Activated T-helper 17 cell treated with anti-CD3 and anti-CD28 coated beads, Interleukin-2, amount 50 U/mL, for 72 hours (primary cell): Measurements from ENCODE around the gene PBRM1. TPM values are rescaled to one million over a fixed set of nuclear protein-coding genes. Genes with fewer than 3 reads are reported as not detected.

Source experiments
- ATAC-seq: fragments of 150-1000 bp; cut with Tn5 transposase; replicated peaks from 2 replicates; pipeline ENCODE4 v1.10.0; 2021; ENCODE audit warnings: mild to moderate bottlenecking, moderate library complexity
- H3K27ac Mint-ChIP-seq: one replicate; pipeline ENCODE4 v1.8.0; 2022; ENCODE audit warnings: mixed read lengths
- H3K27me3 Mint-ChIP-seq: one replicate; pipeline ENCODE4 v1.8.0; 2022; ENCODE audit warnings: mixed read lengths
- H3K36me3 Mint-ChIP-seq: one replicate; pipeline ENCODE4 v1.8.0; 2022; ENCODE audit warnings: low read depth, mild to moderate bottlenecking, mixed read lengths
- H3K4me1 Mint-ChIP-seq: one replicate; pipeline ENCODE4 v1.8.0; 2022; ENCODE audit warnings: mixed read lengths
- H3K4me3 Mint-ChIP-seq: one replicate; pipeline ENCODE4 v1.8.0; 2022; ENCODE audit warnings: mild to moderate bottlenecking, mixed read lengths
- H3K9me3 Mint-ChIP-seq: one replicate; pipeline ENCODE4 v1.8.0; 2022; ENCODE audit warnings: mixed read lengths
- total RNA-seq, 2 donors: library from RNA; stranded (reverse); gene quantifications; one replicate each; pipeline ENCODE4 v1.2.3, GENCODE V29; 2022

The PBRM1 gene
- total RNA-seq, 2 donors from 2014 or later: 88.4 to 88.6 TPM

DNA sequence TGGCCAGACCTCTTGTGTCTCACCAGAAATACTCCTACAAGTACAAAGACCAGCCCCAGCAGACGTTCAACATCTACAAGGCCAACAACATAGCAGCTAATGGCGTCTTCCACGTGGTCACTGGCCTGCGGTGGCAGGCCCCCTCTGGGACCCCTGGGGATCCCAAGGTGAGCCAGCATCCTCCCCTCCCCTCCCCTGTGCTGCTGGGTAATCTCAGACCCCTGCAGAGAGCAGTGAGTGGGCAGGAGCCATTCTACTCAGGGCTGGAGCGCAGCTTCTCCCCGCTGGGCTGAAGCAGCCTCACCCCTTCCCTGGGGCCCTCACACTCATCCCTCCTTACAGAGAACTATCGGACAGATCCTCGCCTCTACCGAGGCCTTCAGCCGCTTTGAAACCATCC, 180.7 kb downstream of the PBRM1 start:
- no peak overlapping the region for H3K4me3 Mint-ChIP-seq
- H3K27me3 Mint-ChIP-seq: no peaks in the 10 kb centered on the region
- H3K4me1 Mint-ChIP-seq: no peaks in the 10 kb centered on the region
- no peak overlapping the region for H3K27ac Mint-ChIP-seq
- H3K9me3 Mint-ChIP-seq: no peaks in the 10 kb centered on the region
- H3K36me3 Mint-ChIP-seq: no peaks in the 10 kb centered on the region
- no peak for ATAC-seq

- Mint-ChIP-seq H3K9me3 (no peaks in the 10 kb centered on the region), H3K27me3 (no peaks in the 10 kb centered on the region), H3K27ac (no peak overlapping the region), H3K36me3 (no peaks in the 10 kb centered on the region), H3K4me3 (no peak overlapping the region), H3K4me1 (no peaks in the 10 kb centered on the region)
- ATAC-seq: no peak
Measured at GRCh38 chr3:52503788-52504424, 181.8 kb downstream of the PBRM1 start.

GRCh38 chr3:52502808-52503350, 182.8 kb downstream of the PBRM1 start:
- Mint-ChIP-seq H3K9me3 (no peaks in the 10 kb centered on the region), H3K4me1 (no peaks in the 10 kb centered on the region), H3K27ac (no peak overlapping the region), H3K27me3 (no peaks in the 10 kb centered on the region), H3K36me3 (no peaks in the 10 kb centered on the region), H3K4me3 (no peak overlapping the region)
- ATAC-seq: no peak

DNA sequence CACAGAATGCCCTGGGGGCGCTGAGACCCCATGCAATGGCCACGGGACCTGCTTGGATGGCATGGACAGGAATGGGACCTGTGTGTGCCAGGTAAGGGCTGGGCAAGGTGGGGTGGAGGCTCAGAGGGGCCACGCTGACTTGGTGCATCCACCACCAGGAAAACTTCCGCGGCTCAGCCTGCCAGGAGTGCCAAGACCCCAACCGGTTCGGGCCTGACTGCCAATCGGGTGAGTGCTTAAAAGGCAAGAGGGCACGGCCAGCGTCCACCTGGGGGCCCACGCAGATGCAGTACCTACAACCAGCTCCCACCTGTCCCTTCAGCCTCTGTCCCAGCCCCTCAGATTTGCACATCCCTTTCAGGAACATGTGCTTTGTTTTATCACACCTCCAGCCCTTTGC, 183.7 kb downstream of the PBRM1 start:
- ATAC-seq: no peak
- no peaks in the 10 kb centered on the region for H3K9me3 Mint-ChIP-seq
- no peak overlapping the region for H3K27ac Mint-ChIP-seq

DNA sequence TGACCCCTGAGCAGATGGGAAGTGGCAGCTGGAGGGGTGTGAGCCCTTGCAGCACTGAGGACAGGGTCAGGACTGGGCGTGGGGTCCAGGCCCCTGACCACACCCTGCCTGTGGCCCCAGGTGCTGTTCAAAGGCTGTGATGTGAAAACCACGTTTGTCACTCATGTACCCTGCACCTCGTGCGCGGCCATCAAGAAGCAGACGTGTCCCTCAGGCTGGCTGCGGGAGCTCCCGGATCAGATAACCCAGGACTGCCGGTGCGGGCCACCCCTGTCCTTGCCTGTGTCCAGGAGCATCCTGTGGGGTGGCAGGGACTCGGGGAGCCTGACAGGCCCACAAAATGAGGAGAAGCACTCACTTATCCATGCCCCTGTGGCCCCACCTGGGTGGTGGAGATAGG, 184.7 kb downstream of the PBRM1 start:
- Mint-ChIP-seq H3K27ac (no peak overlapping the region), H3K9me3 (no peaks in the 10 kb centered on the region), H3K27me3 (no peaks in the 10 kb centered on the region), H3K36me3 (no peaks in the 10 kb centered on the region), H3K4me1 (no peaks in the 10 kb centered on the region), H3K4me3 (no peak overlapping the region)
- no peak for ATAC-seq

More for the DNA sequence above, 183.7 kb downstream of the PBRM1 start:
- H3K36me3 Mint-ChIP-seq: no peaks in the 10 kb centered on the region
- H3K4me3 Mint-ChIP-seq: no peak overlapping the region
- no peaks in the 10 kb centered on the region for H3K4me1 Mint-ChIP-seq
- H3K27me3 Mint-ChIP-seq: no peaks in the 10 kb centered on the region

GRCh38 chr3:52498137-52499054, 187.3 kb downstream of the PBRM1 start:
- no peaks in the 10 kb centered on the region for H3K27me3 Mint-ChIP-seq
- H3K4me1 Mint-ChIP-seq: no peaks in the 10 kb centered on the region
- no peaks in the 10 kb centered on the region for H3K36me3 Mint-ChIP-seq
- H3K9me3 Mint-ChIP-seq: no peaks in the 10 kb centered on the region
- no peak overlapping the region for H3K27ac Mint-ChIP-seq
- H3K4me3 Mint-ChIP-seq: no peak overlapping the region
- ATAC-seq: no peak

GRCh38 chr3:52495777-52496602, 189.7 kb downstream of the PBRM1 start:
- no peak for ATAC-seq
- no peak overlapping the region for H3K27ac Mint-ChIP-seq

More at GRCh38 chr3:52495777-52496602, 189.7 kb downstream of the PBRM1 start:
- Mint-ChIP-seq H3K36me3 (peaks cover 18% of the 10 kb centered on the region), H3K9me3 (no peaks in the 10 kb centered on the region), H3K4me1 (no peaks in the 10 kb centered on the region), H3K27me3 (no peaks in the 10 kb centered on the region), H3K4me3 (no peak overlapping the region)

Other genes with a start within 250 kb of the PBRM1 start
- under 1 TPM; 0.08 to 0.82 TPM for gene SEMA3G, start 240.8 kb downstream of the PBRM1 start, total RNA-seq
- 1 to 10 TPM; 2.0 to 6.5 TPM for gene TNNC1, start 231.9 kb downstream of the PBRM1 start, total RNA-seq
- 100 to 1,000 TPM in 1 of 2 donors, 10 to 100 TPM in 1; 75.2 to 123 TPM for gene NISCH, start 230.3 kb downstream of the PBRM1 start, total RNA-seq
- under 1 TPM; 0.19 to 0.26 TPM for gene STAB1, start 190.6 kb downstream of the PBRM1 start, total RNA-seq
- 10 to 100 TPM; 23.3 to 54.7 TPM for gene NT5DC2, start 152.1 kb downstream of the PBRM1 start, total RNA-seq
- 10 to 100 TPM in 1 of 2 donors, 1 to 10 TPM in 1; 7.9 to 12.0 TPM for gene UQCC5, start 149.3 kb downstream of the PBRM1 start, total RNA-seq
- gene GNL3, start 119 bp upstream of the PBRM1 start, total RNA-seq: 100 to 1,000 TPM; 165 to 189 TPM
- gene GLT8D1, start 19.9 kb upstream of the PBRM1 start, total RNA-seq: 10 to 100 TPM; 34.6 to 37.3 TPM
- 100 to 1,000 TPM in 1 of 2 donors, 10 to 100 TPM in 1; 66.2 to 106 TPM for gene SPCS1, start 20.2 kb upstream of the PBRM1 start, total RNA-seq
- 10 to 100 TPM in 1 of 2 donors, 1 to 10 TPM in 1; 3.1 to 17.7 TPM for gene NEK4, start 85.0 kb upstream of the PBRM1 start, total RNA-seq
- gene ITIH1, start 91.7 kb upstream of the PBRM1 start, total RNA-seq: not detected
- not detected for gene ITIH3, start 108.9 kb upstream of the PBRM1 start, total RNA-seq
- gene ITIH4, start 144.8 kb upstream of the PBRM1 start, total RNA-seq: 10 to 100 TPM in 1 of 2 donors, 1 to 10 TPM in 1; 5.5 to 12.8 TPM
- 1 to 10 TPM in 1 of 2 donors, not detected in 1; 2.8 TPM for gene MUSTN1, start 149.1 kb upstream of the PBRM1 start, total RNA-seq
- gene STIMATE, start 211.6 kb upstream of the PBRM1 start, total RNA-seq: 10 to 100 TPM; 13.6 to 39.0 TPM